CD4-positive, CD25-positive, alpha-beta regulatory T cell (primary cell): ENCODE results near the gene BEND3. TPM values are rescaled to one million over a fixed set of nuclear protein-coding genes. Genes with fewer than 3 reads are reported as not detected.
"Not testable (repeated sequence)": the region's sequence is repeated elsewhere in the genome, so short reads cannot be mapped to it uniquely, and the experiment has no call there.

Source experiments
- ATAC-seq, 2 donors: fragments of 150-1000 bp; cut with Tn5 transposase; one replicate each; pipeline ENCODE4 v1.10.0; 2021; ENCODE audit warnings: low read depth in 2 of 2, moderate number of reproducible peaks in 2 of 2, moderate library complexity in 1 of 2
- DNase-seq, 3 donors: peaks; one replicate each; pipeline versions ENCODE4 v3.0.0 to v3.0.0-alpha.2; 2012 to 2022; ENCODE audit warnings: mixed read lengths in 1 of 3
- H3K27ac ChIP-seq: one replicate; pipeline ENCODE4 v1.7.0; 2013; ENCODE audit warnings: mild to moderate bottlenecking, low read length; ENCODE audit not compliant: insufficient read depth, poor library complexity, severe bottlenecking
- H3K27me3 ChIP-seq: one replicate; pipeline ENCODE4 v1.7.0; 2013; ENCODE audit warnings: low read length; ENCODE audit not compliant: control insufficient read depth, insufficient read depth
- H3K36me3 ChIP-seq: one replicate; pipeline ENCODE4 v1.7.0; 2013; ENCODE audit warnings: mild to moderate bottlenecking, low read length, moderate library complexity; ENCODE audit not compliant: control insufficient read depth, insufficient read depth
- H3K4me1 ChIP-seq: 2 replicates; pipeline ENCODE4 v1.7.0; 2013; ENCODE audit warnings: mild to moderate bottlenecking, low read length; ENCODE audit not compliant: insufficient read depth, control insufficient read depth, poor library complexity, severe bottlenecking
- H3K4me3 ChIP-seq: one replicate; pipeline ENCODE4 v1.7.0; 2013; ENCODE audit warnings: low read depth, mild to moderate bottlenecking, low read length, moderate library complexity
- H3K9me3 ChIP-seq, 2 experiments: 1 replicate in 1 of 2; 2 replicates in 1 of 2; pipeline ENCODE4 v1.7.0; 2013; ENCODE audit warnings: low read length in 2 of 2, mild to moderate bottlenecking in 1 of 2, moderate library complexity in 1 of 2; ENCODE audit not compliant: control insufficient read depth in 2 of 2
- H3K27ac Mint-ChIP-seq, 3 donors: one replicate each; pipeline ENCODE4 v1.8.0; 2020 to 2022; ENCODE audit warnings: mild to moderate bottlenecking in 3 of 3, mixed read lengths in 3 of 3, moderate library complexity in 2 of 3
- H3K27me3 Mint-ChIP-seq: one replicate; pipeline ENCODE4 v1.8.0; 2022; ENCODE audit warnings: mild to moderate bottlenecking, mixed read lengths
- H3K36me3 Mint-ChIP-seq: one replicate; pipeline ENCODE4 v1.8.0; 2020; ENCODE audit warnings: mixed read lengths
- H3K4me1 Mint-ChIP-seq, 4 donors: one replicate each; pipeline ENCODE4 v1.8.0; 2020 to 2022; ENCODE audit warnings: mixed read lengths in 4 of 4, mild to moderate bottlenecking in 1 of 4
- H3K4me3 Mint-ChIP-seq, 4 donors: one replicate each; pipeline ENCODE4 v1.8.0; 2020 to 2022; ENCODE audit warnings: mild to moderate bottlenecking in 4 of 4, mixed read lengths in 4 of 4, moderate library complexity in 3 of 4
- H3K9me3 Mint-ChIP-seq, 7 donors: one replicate each; pipeline ENCODE4 v1.8.0; 2020 to 2022; ENCODE audit warnings: mixed read lengths in 7 of 7, mild to moderate bottlenecking in 3 of 7, moderate library complexity in 2 of 7
- polyA plus RNA-seq, 4 donors: library from polyadenylated mRNA; unstranded; fragments of 300-500 nt; fragmentation: Illumina TruSeq; gene quantifications; one replicate each; pipeline ENCODE4 v1.2.3, GENCODE V29; 2021
- total RNA-seq: library from RNA; stranded (reverse); gene quantifications from one replicate; pipeline ENCODE4 v1.2.3, GENCODE V29; 2022

BEND3 gene
- total and polyA plus RNA-seq, 5 donors from 2014 or later = 0.05 to 0.89 (median 0.26) TPM

GRCh38 chr6:107020239-107020638, 95.1 kb downstream of the BEND3 start:
- no peaks in the 10 kb centered on the region for H3K4me1 ChIP-seq
- no peak for ATAC-seq
- no peaks in the 10 kb centered on the region for H3K27me3 ChIP-seq
- H3K27me3 Mint-ChIP-seq = peaks cover 22% of the 10 kb centered on the region
- no peak for DNase-seq
- no peak overlapping the region for H3K27ac Mint-ChIP-seq
- no peak overlapping the region for H3K4me3 Mint-ChIP-seq
- no peaks in the 10 kb centered on the region for H3K9me3 Mint-ChIP-seq
- peaks cover 0 to 5% (median 0%) of the 10 kb centered on the region in 4 donors for H3K4me1 Mint-ChIP-seq
- no peak overlapping the region for H3K4me3 ChIP-seq
- no peak overlapping the region for H3K27ac ChIP-seq
- no peaks in the 10 kb centered on the region for H3K36me3 ChIP-seq
- no peaks in the 10 kb centered on the region for H3K36me3 Mint-ChIP-seq
- H3K9me3 ChIP-seq = no peaks in the 10 kb centered on the region

- H3K4me3 ChIP-seq, H3K36me3 Mint-ChIP-seq, DNase-seq, H3K27ac ChIP-seq, H3K4me1 ChIP-seq, H3K4me3 Mint-ChIP-seq, H3K9me3 Mint-ChIP-seq, H3K27me3 ChIP-seq, ATAC-seq, H3K4me1 Mint-ChIP-seq, H3K36me3 ChIP-seq, H3K9me3 ChIP-seq, H3K27ac Mint-ChIP-seq: not testable (repeated sequence)
- peaks cover 23% of the 10 kb centered on the region for H3K27me3 Mint-ChIP-seq
Measured at GRCh38 chr6:107019628-107020027, 95.7 kb downstream of the BEND3 start.

DNA sequence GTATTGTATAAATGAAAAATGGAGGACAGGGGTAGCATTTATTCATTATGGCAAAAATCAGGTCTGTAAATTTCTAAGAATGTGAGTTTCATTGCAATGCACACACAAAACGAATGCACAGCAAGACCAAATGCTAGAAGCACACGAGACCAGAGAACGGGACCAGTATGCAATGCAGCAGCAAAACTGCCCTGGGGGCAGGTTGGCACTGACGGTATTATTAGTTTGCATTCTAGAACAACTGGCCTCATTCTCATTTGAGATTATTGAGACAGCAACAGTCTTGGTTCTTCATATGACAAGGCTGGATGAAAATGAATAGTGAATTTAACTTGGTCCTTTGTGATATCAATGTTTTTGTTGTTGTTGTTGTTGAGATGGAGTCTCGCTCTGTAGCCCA, 96.3 kb downstream of the BEND3 start:
- H3K9me3 ChIP-seq = no peaks in the 10 kb centered on the region
- Mint-ChIP-seq H3K4me1 (peaks cover 0 to 5% (median 0%) of the 10 kb centered on the region in 4 donors), H3K4me3 (no peak overlapping the region), H3K27me3 (peaks cover 29% of the 10 kb centered on the region), H3K36me3 (no peaks in the 10 kb centered on the region), H3K9me3 (no peaks in the 10 kb centered on the region), H3K27ac (no peak overlapping the region)
- ATAC-seq = no peak
- no peak overlapping the region for H3K27ac ChIP-seq
- no peak for DNase-seq
- H3K27me3 ChIP-seq = no peaks in the 10 kb centered on the region
- no peaks in the 10 kb centered on the region for H3K36me3 ChIP-seq
- no peak overlapping the region for H3K4me3 ChIP-seq
- no peaks in the 10 kb centered on the region for H3K4me1 ChIP-seq

Other genes with a start within 250 kb of the BEND3 start
- 0.17 TPM for gene CD24, start 140.8 kb downstream of the BEND3 start, total RNA-seq
- gene CD24, start 140.8 kb downstream of the BEND3 start, polyA plus RNA-seq = under 1 TPM in 3 of 4 donors, not detected in 1; 0.19 to 0.39 (median 0.21) TPM
- 13.7 TPM for gene MTRES1, start 87.3 kb downstream of the BEND3 start, total RNA-seq
- gene MTRES1, start 87.3 kb downstream of the BEND3 start, polyA plus RNA-seq = 10 to 100 TPM; 15.1 to 18.0 (median 16.3) TPM